ENCODE results near the gene JAG1.

- TF ChIP-seq, protein P1, sequence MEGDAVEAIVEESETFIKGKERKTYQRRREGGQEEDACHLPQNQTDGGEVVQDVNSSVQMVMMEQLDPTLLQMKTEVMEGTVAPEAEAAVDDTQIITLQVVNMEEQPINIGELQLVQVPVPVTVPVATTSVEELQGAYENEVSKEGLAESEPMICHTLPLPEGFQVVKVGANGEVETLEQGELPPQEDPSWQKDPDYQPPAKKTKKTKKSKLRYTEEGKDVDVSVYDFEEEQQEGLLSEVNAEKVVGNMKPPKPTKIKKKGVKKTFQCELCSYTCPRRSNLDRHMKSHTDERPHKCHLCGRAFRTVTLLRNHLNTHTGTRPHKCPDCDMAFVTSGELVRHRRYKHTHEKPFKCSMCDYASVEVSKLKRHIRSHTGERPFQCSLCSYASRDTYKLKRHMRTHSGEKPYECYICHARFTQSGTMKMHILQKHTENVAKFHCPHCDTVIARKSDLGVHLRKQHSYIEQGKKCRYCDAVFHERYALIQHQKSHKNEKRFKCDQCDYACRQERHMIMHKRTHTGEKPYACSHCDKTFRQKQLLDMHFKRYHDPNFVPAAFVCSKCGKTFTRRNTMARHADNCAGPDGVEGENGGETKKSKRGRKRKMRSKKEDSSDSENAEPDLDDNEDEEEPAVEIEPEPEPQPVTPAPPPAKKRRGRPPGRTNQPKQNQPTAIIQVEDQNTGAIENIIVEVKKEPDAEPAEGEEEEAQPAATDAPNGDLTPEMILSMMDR (IDR thresholded peaks at IDR 0.05; ENCODE audit: low read depth, low read length, poor library complexity, severe bottlenecking): no peak
- no peak for TF ChIP-seq EZH2phosphoT487 (IDR thresholded peaks at IDR 0.05; ENCODE audit: borderline replicate concordance, low read length)
Measured at GRCh38 chr20:10594296-10594868, 79.4 kb downstream of the JAG1 start.

Data from DOHH2 (cell line).